Fibroblast of villous mesenchyme (primary cell): ENCODE data around the gene NFATC2. TPM values are rescaled to one million over a fixed set of nuclear protein-coding genes. Genes with fewer than 3 reads are reported as not detected.

ENCODE experiments used
- DNase-seq: peaks from one replicate; pipeline ENCODE4 v3.0.0-alpha.2; 2010; ENCODE audit warnings: low read depth
- H3K4me3 ChIP-seq: 2 replicates; pipeline ENCODE4 v1.5.1; 2011; ENCODE audit warnings: low read depth, mild to moderate bottlenecking, low read length
- total RNA-seq: library from RNA; depleted of rRNA; stranded (reverse); fragments of >200 nt; gene quantifications from 2 replicates; pipeline ENCODE4 v1.2.3, GENCODE V29; 2012
- TF ChIP-seq, protein P1 (sequence below): IDR thresholded peaks from 2 replicates; pipeline ENCODE4 v1.5.1; 2012; ENCODE audit warnings: low read depth, mild to moderate bottlenecking, low read length; ENCODE audit not compliant: insufficient read depth

NFATC2 gene
- total RNA-seq, 1 donor, result under 0.01 TPM

- DNase-seq, result no peak
- TF ChIP-seq, protein P1, sequence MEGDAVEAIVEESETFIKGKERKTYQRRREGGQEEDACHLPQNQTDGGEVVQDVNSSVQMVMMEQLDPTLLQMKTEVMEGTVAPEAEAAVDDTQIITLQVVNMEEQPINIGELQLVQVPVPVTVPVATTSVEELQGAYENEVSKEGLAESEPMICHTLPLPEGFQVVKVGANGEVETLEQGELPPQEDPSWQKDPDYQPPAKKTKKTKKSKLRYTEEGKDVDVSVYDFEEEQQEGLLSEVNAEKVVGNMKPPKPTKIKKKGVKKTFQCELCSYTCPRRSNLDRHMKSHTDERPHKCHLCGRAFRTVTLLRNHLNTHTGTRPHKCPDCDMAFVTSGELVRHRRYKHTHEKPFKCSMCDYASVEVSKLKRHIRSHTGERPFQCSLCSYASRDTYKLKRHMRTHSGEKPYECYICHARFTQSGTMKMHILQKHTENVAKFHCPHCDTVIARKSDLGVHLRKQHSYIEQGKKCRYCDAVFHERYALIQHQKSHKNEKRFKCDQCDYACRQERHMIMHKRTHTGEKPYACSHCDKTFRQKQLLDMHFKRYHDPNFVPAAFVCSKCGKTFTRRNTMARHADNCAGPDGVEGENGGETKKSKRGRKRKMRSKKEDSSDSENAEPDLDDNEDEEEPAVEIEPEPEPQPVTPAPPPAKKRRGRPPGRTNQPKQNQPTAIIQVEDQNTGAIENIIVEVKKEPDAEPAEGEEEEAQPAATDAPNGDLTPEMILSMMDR, result no peak
Measured at GRCh38 chr20:51419646-51420045, 122.9 kb downstream of the NFATC2 start.

DNA sequence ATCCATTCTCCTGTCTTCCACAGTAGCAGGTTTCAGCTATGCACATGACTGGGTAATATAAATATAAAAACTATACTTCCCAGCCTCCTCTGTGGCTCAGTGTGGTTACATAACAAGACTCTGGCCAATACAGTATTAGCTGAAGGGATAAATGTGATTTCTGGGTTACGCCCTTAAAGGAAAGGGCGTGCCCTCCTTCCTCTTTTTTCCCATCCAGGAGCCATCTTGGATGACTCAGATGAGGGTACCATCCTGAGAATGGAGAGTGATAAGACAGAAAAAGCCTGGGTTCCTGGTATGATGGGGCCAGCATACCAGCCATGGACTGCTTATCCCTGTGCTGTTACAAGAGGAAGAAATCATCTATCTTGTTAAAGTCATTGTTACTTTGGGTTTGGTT is 123.3 kb downstream of the NFATC2 start:
- no peak overlapping the region for H3K4me3 ChIP-seq
- TF ChIP-seq, protein P1, result no peak
- no peak for DNase-seq

More at GRCh38 chr20:51419646-51420045, 122.9 kb downstream of the NFATC2 start:
- H3K4me3 ChIP-seq, result no peak overlapping the region

DNA sequence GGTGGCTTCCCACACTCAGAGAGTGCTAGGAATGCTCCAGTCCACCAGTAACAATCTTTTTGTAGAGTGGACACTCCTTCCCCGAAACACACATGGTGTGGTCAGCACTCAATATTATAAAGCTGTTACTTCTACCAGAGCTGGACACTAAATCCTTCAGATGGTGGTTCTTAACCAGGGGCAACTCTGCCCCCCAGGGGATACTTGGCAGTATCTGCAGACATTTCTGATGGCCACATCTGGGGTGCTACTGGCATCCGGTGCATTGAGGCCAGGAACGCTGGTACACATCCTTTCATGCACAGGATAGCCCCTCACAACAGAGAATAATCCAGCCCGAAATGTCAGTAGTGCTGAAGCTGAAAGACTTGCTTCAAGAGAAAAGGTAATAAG is 124.4 kb downstream of the NFATC2 start:
- TF ChIP-seq, protein P1, result no peak
- no peak for DNase-seq
- no peak overlapping the region for H3K4me3 ChIP-seq

- no peak overlapping the region for H3K4me3 ChIP-seq
- TF ChIP-seq, protein P1, result no peak
- no peak for DNase-seq
Measured at GRCh38 chr20:51417250-51418136, 125.0 kb downstream of the NFATC2 start.

GRCh38 chr20:51416532-51417249 is 125.8 kb downstream of the NFATC2 start:
- no peak for DNase-seq
- TF ChIP-seq, protein P1, result no peak
- H3K4me3 ChIP-seq, result no peak overlapping the region

- TF ChIP-seq, protein P1, result no peak
- no peak for DNase-seq
- no peak overlapping the region for H3K4me3 ChIP-seq
Measured at GRCh38 chr20:51413857-51414256, 128.7 kb downstream of the NFATC2 start.
